Upper lobe of left lung (tissue), 6 donors: ENCODE results near the gene ACOXL. TPM values are rescaled to one million over a fixed set of nuclear protein-coding genes. Genes with fewer than 3 reads are reported as not detected.

ENCODE experiments used
- ATAC-seq, 2 donors: fragments of 200-7000 bp; cut with Tn5 transposase; one replicate each; pipeline ENCODE4 v1.9.1; 2022; ENCODE audit warnings: mild to moderate bottlenecking in 2 of 2, moderate library complexity in 2 of 2; ENCODE audit not compliant: low FRiP score in 2 of 2
- DNase-seq, 2 donors: peaks; one replicate each; pipeline ENCODE4 v3.0.0-alpha.2; 2019 to 2020
- H3K27ac ChIP-seq, 4 donors: fragments of 200-600 bp; sonication (generic); one replicate each; pipeline ENCODE4 v1.5.1; 2016 to 2019
- H3K27me3 ChIP-seq, 4 donors: fragments of 200-600 bp; sonication (generic); one replicate each; pipeline ENCODE4 v1.5.1; 2017 to 2019
- H3K36me3 ChIP-seq, 4 donors: fragments of 200-600 bp; sonication (generic); one replicate each; pipeline ENCODE4 v1.5.1; 2016 to 2019
- H3K4me1 ChIP-seq, 4 donors: fragments of 200-600 bp; sonication (generic); one replicate each; pipeline ENCODE4 v1.5.1; 2018 to 2019
- H3K4me3 ChIP-seq, 4 donors: fragments of 200-600 bp; sonication (generic); one replicate each; pipeline ENCODE4 v1.5.1; 2017 to 2019; ENCODE audit warnings: mild to moderate bottlenecking in 2 of 4, moderate library complexity in 1 of 4
- H3K9me3 ChIP-seq, 4 donors: fragments of 200-600 bp; sonication (generic); one replicate each; pipeline ENCODE4 v1.5.1; 2018 to 2019
- EP300 ChIP-seq, 4 donors: sonication (generic); formaldehyde crosslinking; IDR thresholded peaks; one replicate each; pipeline ENCODE4 v1.5.1; 2017; ENCODE audit warnings: antibody characterized with exemption in 4 of 4, control low read depth in 2 of 4
- POLR2A ChIP-seq, 4 donors: fragments of 450-650 bp; IDR thresholded peaks; one replicate each; pipeline ENCODE4 v1.5.1; 2016 to 2017; ENCODE audit warnings: antibody characterized with exemption in 4 of 4, mild to moderate bottlenecking in 2 of 4
- POLR2AphosphoS5 ChIP-seq, 2 donors: sonication (generic); formaldehyde crosslinking; IDR thresholded peaks; one replicate each; pipeline ENCODE4 v1.5.1; 2017; ENCODE audit warnings: antibody characterized with exemption in 2 of 2
- WGBS, 2 donors: methylation state at CpG; one replicate each; pipeline ENCODE4 v1.1.5; 2017 to 2018; 5-methylcytosine and 5-hydroxymethylcytosine counted together
- total RNA-seq, 6 donors: library from RNA; depleted of rRNA in 4 of 6; stranded (reverse); fragments of >200 nt in 4 of 6; gene quantifications; one replicate each; pipeline versions ENCODE4 v1.1.0 to v1.2.1, GENCODE V29; 2016 to 2021
- TF ChIP-seq, protein P1 (sequence below), 6 experiments: fragments of 450-650 bp in 4 of 6; fragments of 200-600 bp in 2 of 6; sonication (generic) in 2 of 6; IDR thresholded peaks; one replicate each; pipeline ENCODE4 v1.5.1; 2016 to 2019; ENCODE audit warnings: antibody characterized with exemption in 6 of 6
- donor health status: DM: no; HTN: no; CAD: no; lungs with moderate emphysema.
- donor health status: DM: no; HTN: yes; CAD: no; lungs with severe emphysema.

ACOXL gene
- total RNA-seq, 6 donors from 2014 or later, result 30.2 to 128 (median 38.0) TPM

DNA sequence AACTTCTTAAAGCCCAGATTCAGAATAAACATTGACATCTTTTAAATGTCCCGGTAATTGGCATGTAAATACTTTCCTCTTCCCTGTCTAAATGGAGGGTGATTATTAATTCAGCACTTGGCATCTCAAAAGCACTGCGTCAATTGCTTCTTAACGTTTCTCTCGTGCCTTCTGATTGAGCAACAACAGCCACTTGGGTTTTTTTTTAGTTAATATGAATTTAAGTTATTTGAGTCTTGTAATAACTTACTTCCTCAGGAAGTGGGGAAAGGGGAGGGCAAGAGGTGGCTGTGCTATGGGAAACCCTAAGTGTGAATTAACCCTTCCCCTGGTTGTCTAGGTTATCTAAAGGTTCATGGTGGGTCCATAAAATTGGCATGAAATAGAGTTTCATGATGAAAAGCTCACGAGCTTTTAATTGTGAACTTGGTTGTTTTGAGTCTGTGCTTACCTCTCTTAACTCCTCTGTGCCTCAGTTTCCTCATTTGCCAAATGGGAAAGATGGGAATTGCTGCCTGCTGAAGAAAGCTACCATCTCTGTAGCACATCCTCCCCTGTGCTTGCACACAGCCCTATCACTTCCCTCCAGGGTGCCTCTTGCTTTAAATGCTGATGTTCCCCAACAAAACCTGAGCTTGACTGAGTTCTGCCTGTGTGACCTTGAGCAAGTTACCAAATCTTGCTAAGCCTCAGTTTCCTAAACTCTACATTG is 262.0 kb downstream of the ACOXL start:
- TF ChIP-seq, protein P1, sequence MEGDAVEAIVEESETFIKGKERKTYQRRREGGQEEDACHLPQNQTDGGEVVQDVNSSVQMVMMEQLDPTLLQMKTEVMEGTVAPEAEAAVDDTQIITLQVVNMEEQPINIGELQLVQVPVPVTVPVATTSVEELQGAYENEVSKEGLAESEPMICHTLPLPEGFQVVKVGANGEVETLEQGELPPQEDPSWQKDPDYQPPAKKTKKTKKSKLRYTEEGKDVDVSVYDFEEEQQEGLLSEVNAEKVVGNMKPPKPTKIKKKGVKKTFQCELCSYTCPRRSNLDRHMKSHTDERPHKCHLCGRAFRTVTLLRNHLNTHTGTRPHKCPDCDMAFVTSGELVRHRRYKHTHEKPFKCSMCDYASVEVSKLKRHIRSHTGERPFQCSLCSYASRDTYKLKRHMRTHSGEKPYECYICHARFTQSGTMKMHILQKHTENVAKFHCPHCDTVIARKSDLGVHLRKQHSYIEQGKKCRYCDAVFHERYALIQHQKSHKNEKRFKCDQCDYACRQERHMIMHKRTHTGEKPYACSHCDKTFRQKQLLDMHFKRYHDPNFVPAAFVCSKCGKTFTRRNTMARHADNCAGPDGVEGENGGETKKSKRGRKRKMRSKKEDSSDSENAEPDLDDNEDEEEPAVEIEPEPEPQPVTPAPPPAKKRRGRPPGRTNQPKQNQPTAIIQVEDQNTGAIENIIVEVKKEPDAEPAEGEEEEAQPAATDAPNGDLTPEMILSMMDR (IDR thresholded peaks at IDR 0.05), result no peak
- TF ChIP-seq POLR2AphosphoS5 (IDR thresholded peaks at IDR 0.05) (no peak), EP300 (IDR thresholded peaks at IDR 0.05) (peak in 3 of 4 donors; percentile 13 to 93 (median 37)), POLR2A (IDR thresholded peaks at IDR 0.05) (no peak)
- H3K4me3 ChIP-seq, result no peak overlapping the region
- H3K4me1 ChIP-seq, result peaks cover 12 to 26% (median 13%) of the 10 kb centered on the region in 4 donors
- H3K27ac ChIP-seq, result peak overlapping the region; percentile 34 to 58 (median 50)
- DNase-seq, result peak in 1 of 2 donors; percentile 34
- peak; percentile 70 to 79 for ATAC-seq
- whole genome bisulfite sequencing, 2 donors, result 16 to 17% methylated on average over 5 of the region's 5 CpGs
- no peaks in the 10 kb centered on the region for H3K27me3 ChIP-seq
- H3K36me3 ChIP-seq, result no peaks in the 10 kb centered on the region
- no peaks in the 10 kb centered on the region for H3K9me3 ChIP-seq

DNA sequence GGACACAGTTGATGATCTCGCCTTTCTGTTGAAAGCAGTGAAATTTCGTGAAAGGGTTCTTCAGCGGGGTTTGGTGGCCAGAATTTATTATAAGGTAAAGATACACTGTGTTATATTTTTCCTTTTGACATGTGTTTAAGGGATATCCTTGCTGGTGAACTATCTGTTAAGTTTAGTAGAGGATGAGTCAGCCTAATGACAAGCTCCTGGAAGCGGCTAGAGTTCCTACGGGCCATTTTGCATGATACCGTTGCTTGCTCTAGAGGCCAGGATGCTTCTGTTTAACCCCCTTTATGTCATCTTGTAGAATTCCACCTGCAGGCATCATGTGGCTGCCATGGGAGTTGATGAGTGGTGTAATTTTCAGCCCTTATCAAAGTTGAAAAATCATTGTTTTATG is 263.5 kb downstream of the ACOXL start:
- no peak for ATAC-seq
- Histone ChIP-seq H3K27me3 (no peaks in the 10 kb centered on the region), H3K27ac (no peak overlapping the region), H3K36me3 (no peaks in the 10 kb centered on the region), H3K4me3 (no peak overlapping the region), H3K4me1 (peaks cover 12 to 26% (median 13%) of the 10 kb centered on the region in 4 donors), H3K9me3 (no peaks in the 10 kb centered on the region)
- WGBS, 2 donors, result 87 to 91% methylated on average over 6 of the region's 6 CpGs
- DNase-seq, result no peak
- TF ChIP-seq POLR2AphosphoS5 (IDR thresholded peaks at IDR 0.05) (no peak), EP300 (IDR thresholded peaks at IDR 0.05) (no peak), POLR2A (IDR thresholded peaks at IDR 0.05) (no peak)
- TF ChIP-seq, protein P1 (IDR thresholded peaks at IDR 0.05), result no peak

DNA sequence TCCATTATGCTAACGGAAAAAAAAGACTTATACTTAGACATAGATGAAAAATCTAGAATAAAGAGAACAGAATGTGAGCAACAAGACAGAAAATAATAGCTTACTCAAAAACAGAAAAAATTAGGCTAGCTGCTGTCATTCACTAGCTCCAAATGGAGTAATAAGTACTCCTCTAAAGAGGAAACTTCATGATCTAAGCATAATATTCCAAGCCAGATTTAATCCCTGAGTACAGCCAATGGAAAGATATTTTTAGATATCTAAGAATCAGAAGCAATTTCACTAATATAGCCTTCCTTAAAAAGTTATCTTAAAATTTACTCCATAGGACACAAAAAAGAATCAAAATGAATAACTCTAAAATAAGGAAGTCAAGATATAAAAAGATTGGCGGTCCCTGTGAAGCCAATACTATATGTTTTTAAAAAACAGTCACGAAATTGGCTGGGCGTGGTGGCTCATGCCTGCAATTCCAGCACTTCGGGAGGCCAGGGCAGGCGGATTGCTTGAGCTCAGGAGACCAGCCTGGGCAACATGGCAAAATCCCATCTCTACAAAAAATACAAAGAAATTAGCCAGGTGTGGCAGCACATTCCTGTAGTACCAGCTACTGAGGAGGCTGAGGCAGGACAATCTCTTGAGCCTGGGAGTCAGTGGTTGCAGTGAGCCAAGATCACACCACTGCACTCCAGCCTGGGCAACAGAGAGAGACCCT is 265.1 kb downstream of the ACOXL start:
- ATAC-seq (no peak), DNase-seq (no peak)
- TF ChIP-seq EP300 (IDR thresholded peaks at IDR 0.05) (no peak), POLR2A (IDR thresholded peaks at IDR 0.05) (no peak)
- TF ChIP-seq, protein P1 (IDR thresholded peaks at IDR 0.05), result no peak
- no peaks in the 10 kb centered on the region for H3K9me3 ChIP-seq
- 44 to 61% methylated on average over 6 of the region's 6 CpGs for WGBS, 2 donors
- no peaks in the 10 kb centered on the region for H3K27me3 ChIP-seq
- no peak overlapping the region for H3K4me3 ChIP-seq
- no peak overlapping the region for H3K27ac ChIP-seq
- H3K4me1 ChIP-seq, result peaks cover 12 to 26% (median 13%) of the 10 kb centered on the region in 4 donors
- no peaks in the 10 kb centered on the region for H3K36me3 ChIP-seq

DNA sequence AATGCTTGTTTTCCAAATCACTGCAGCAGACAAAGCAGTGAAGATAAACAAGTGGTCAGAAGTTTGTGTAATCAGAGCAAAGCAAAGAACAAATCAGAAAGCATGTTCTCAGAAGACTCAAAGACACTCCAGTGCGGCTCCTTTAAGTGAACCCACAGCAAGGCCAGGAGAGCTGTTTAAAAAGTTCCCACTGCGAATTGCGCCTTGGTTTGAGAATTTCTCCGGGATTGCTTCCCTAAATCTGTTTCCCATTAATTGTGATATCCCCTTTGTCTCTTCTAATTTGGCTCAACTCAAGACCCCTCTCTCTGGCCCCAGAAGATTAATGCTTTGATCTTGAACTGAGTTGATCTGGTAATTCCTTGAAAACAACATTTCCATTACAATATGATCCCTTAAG is 265.9 kb downstream of the ACOXL start:
- Histone ChIP-seq H3K9me3 (no peaks in the 10 kb centered on the region), H3K27me3 (no peaks in the 10 kb centered on the region), H3K36me3 (no peaks in the 10 kb centered on the region), H3K27ac (peak overlapping the region in 2 of 4 donors; percentile 4 to 8), H3K4me3 (no peak overlapping the region), H3K4me1 (peaks cover 9 to 24% (median 11%) of the 10 kb centered on the region in 4 donors)
- WGBS, 2 donors, result 53 to 60% methylated on average over 4 of the region's 4 CpGs
- no peak for TF ChIP-seq POLR2A (IDR thresholded peaks at IDR 0.05)
- TF ChIP-seq, protein P1 (IDR thresholded peaks at IDR 0.05), result no peak
- no peak for TF ChIP-seq POLR2AphosphoS5 (IDR thresholded peaks at IDR 0.05)
- no peak for TF ChIP-seq EP300 (IDR thresholded peaks at IDR 0.05)
- ATAC-seq (no peak), DNase-seq (no peak)
